ENCODE measurements around the gene FAM50B. TPM values are rescaled to one million over a fixed set of nuclear protein-coding genes. Genes with fewer than 3 reads are reported as not detected.

FAM50B gene
- 53.6 TPM for polyA plus RNA-seq (2012; ENCODE audit: insufficient read depth, insufficient read length, low read depth)

DNA sequence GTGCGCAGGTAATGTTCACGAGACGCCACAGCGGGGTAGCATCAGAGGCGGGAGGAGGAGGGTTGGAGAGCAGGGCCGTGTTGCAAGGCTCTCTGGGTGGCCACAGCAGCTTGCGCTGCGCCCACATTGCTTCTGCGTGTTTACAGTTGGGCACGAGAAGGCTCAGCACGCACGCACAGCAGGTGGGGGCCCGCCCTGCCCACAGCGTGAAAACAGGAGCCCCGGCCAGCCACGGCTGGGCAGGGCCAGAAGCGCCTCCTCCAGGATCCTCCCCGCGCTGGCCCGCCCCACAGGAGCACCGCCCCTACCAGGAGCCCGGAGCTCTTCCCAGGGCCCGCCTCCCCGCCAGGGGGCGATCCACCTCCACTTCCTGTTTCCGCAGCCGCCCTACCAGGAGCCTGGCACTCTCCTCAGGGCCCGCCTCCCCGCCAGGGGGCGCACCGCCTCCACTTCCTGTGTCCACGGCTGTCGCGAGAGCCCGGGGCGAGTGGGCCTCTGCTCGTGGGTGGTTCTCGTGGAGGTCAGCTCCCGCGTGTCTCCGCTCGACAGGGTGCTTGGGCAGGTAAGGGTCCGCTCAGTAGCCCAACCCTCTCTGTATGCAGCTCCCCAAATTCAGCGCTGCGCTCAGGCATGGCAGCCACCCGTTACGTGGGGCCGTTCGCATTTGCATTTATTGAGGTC lies at the start of gene FAM50B:
TSS of gene FAM50B (plus strand) at position 449 of the 681 bp plus-strand sequence. CDS start 439 bp downstream, outside the sequence.
- H3K4me1 ChIP-seq, result no peaks in the 10 kb centered on the region
- peak within 1 kb of the TSS; percentile 72 for H3K4me3 ChIP-seq (ENCODE audit: low read depth, low read length)
- peak; percentile 93 for DNase-seq
- H3K27me3 ChIP-seq, result no peaks in the 10 kb centered on the region
- no peaks in the 10 kb centered on the region for H3K36me3 ChIP-seq
- H3K9me3 ChIP-seq, result no peaks in the 10 kb centered on the region
- peak; percentile 86 for TF ChIP-seq CTCF (IDR thresholded peaks at IDR 0.05; ENCODE audit: low read depth, low read length)

GRCh38 chr6:3799719-3800118 lies 49.5 kb upstream of the FAM50B start:
- no peak overlapping the region for H3K4me3 ChIP-seq (ENCODE audit: low read depth, low read length)
- H3K9me3 ChIP-seq, result no peaks in the 10 kb centered on the region
- DNase-seq, result no peak
- TF ChIP-seq CTCF (IDR thresholded peaks at IDR 0.05; ENCODE audit: low read depth, low read length), result no peak
- no peaks in the 10 kb centered on the region for H3K4me1 ChIP-seq
- H3K36me3 ChIP-seq, result no peaks in the 10 kb centered on the region
- no peaks in the 10 kb centered on the region for H3K27me3 ChIP-seq

- Histone ChIP-seq H3K36me3 (no peaks in the 10 kb centered on the region), H3K4me3 (ENCODE audit: low read depth, low read length) (no peak overlapping the region), H3K9me3 (no peaks in the 10 kb centered on the region), H3K4me1 (no peaks in the 10 kb centered on the region), H3K27me3 (no peaks in the 10 kb centered on the region)
- TF ChIP-seq CTCF (IDR thresholded peaks at IDR 0.05; ENCODE audit: low read depth, low read length), result no peak
- no peak for DNase-seq
These were observed 48.2 kb upstream of the FAM50B start for GRCh38 chr6:3800850-3801591.

- no peak for TF ChIP-seq CTCF (IDR thresholded peaks at IDR 0.05; ENCODE audit: low read depth, low read length)
These were observed 47.2 kb upstream of the FAM50B start for GRCh38 chr6:3801960-3802359.

DNA sequence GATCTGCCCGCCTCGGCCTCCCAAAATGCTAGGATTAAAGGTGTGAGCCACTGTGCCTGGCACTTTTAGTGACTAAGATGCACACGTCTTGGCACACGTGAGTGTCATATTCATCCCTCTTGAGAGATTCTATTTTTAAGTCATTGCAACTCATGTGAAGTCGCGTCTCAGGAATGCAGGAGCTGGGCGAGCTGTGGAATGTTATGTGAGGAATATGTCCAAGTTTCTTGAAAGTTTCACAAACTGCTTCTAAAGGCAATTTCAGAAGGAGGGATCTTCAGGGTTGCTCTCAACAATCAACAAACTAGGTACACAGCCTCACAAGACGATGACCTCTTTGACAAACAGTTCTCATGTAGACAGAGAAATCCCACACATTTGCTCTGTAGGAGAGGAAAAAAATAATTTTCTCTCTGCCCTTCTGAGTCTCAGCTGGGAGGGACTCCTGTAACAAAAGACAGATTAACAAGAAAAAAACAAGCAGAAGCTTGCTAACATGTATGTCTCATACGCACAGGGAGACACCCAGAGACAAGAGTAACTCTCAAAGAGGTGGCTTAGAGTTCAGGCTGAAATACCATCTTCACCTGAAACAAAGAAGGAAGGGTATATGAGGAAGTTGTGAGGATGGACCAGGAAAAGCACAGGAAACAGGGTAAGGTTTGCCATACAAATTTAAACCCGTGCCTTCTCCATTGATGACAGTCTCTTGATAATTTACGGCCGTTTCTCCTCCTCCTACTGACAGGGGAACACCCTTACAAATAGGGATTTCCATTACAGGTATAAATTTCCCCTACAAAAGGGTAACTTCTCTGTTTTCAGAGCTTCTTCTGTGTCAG lies 45.3 kb upstream of the FAM50B start:
- no peak for DNase-seq
- no peak overlapping the region for H3K4me3 ChIP-seq (ENCODE audit: low read depth, low read length)
- H3K27me3 ChIP-seq, result no peaks in the 10 kb centered on the region
- TF ChIP-seq CTCF (IDR thresholded peaks at IDR 0.05; ENCODE audit: low read depth, low read length), result no peak
- H3K9me3 ChIP-seq, result no peaks in the 10 kb centered on the region
- no peaks in the 10 kb centered on the region for H3K4me1 ChIP-seq
- no peaks in the 10 kb centered on the region for H3K36me3 ChIP-seq

More at GRCh38 chr6:3801960-3802359, 47.2 kb upstream of the FAM50B start:
- Histone ChIP-seq H3K4me1 (no peaks in the 10 kb centered on the region), H3K4me3 (ENCODE audit: low read depth, low read length) (no peak overlapping the region), H3K27me3 (no peaks in the 10 kb centered on the region), H3K9me3 (no peaks in the 10 kb centered on the region), H3K36me3 (no peaks in the 10 kb centered on the region)
- DNase-seq, result no peak

Measured in BE2C (cell line).